GM18907 (cell line): ENCODE measurements around the gene EID1.
"Not testable (repeated sequence)": the region's sequence is repeated elsewhere in the genome, so short reads cannot be mapped to it uniquely, and the experiment has no call there.

Experiments used
- ATAC-seq: cut with Tn5 transposase; IDR thresholded peaks from one replicate; pipeline ENCODE4 v1.9.1; 2021; ENCODE audit warnings: mild to moderate bottlenecking, moderate library complexity; ENCODE audit not compliant: unreplicated experiment

Gene EID1

DNA sequence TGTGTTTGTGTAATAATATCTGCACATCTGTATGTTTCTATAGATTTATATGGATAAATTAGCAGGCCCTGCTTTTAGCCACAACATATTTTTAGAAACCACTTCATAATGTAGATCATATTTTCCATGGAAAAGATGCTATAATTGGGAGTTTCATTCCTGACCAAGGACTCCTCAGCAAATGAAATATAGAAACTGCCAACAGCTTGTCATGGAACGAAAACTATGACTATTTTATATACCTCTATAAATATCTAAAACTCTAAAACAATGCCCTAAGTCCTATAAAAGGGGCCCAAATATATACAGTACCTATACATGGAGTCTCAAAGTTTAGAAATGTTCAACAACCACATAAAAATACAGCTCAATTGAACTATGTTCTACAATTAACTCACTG is 27.9 kb downstream of the EID1 start:
- no peak for ATAC-seq

DNA sequence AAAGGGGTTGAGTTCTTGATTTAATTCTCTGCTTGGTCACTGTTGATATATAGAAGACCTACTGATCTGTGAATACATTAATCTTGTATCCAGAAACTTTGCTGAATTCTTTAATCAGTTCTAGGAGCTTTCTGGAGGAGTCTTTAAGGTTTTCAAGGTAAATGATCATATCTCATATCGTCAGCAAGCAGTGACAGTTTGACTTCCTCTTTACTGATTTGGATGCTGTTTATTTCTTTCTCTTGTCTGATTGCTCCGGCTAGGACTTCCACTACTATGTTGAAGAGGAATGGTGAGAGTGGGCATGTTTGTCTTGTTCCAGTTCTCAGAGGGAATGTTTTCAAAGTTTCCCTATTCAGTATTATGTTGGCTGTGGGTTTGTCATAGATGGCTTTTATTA is 31.4 kb downstream of the EID1 start:
- not testable (repeated sequence) for ATAC-seq

DNA sequence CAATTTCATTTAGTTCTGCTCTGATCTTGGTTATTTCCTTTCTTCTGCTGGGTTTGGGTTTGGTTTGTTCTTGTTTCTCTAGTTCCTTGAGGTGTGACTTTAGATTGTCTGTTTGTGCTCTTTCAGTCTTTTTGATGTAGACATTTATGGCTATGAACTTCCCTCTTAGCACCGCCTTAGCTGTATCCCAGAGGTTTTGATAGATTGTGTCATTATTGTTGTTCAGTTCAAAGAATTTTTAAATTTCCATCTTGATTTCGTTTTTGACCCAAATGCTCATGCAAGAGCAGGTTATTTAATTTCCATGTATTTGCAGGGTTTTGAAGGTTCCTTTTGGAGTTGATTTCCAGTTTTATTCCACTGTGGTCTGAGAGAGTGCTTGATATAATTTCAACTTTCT is 32.6 kb downstream of the EID1 start:
- not testable (repeated sequence) for ATAC-seq

DNA sequence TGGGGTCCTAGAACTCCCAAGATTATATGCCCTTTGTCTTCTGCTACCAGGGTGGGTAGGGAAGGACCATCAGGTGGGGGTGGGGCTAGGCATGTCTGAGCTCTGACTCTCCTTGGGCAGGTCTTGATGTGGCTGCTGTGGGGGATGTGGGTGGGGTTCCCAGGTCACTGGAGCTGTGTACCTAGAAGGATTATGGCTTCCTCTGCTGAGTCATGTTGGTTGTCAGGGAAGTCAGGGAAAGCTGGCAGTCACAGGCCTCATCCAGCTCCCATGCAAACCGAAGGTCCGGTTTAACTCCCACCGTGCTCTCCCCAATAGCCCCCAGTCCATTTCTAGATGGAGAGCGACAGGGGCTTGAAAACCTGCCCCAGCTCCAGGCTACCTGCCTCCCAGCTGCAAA is 35.2 kb downstream of the EID1 start:
- ATAC-seq = no peak

DNA sequence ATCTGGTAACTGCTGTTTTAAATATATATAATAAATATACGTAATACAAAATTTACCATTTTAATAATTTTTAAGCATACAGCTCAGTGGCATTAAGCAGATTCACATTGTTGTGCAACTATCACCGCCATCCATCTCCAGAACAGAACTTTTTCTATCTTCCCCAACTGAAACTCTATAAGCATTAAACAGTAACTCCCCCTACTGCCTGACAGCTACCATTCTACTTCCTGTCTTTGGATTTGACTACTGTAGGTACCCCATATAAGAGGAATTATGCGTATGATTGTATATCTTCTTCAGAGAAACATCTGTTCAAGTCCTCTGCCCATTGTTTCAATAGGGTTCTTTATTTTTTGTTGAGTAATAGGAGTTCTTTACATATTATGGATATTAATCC is 36.8 kb downstream of the EID1 start:
- no peak for ATAC-seq

DNA sequence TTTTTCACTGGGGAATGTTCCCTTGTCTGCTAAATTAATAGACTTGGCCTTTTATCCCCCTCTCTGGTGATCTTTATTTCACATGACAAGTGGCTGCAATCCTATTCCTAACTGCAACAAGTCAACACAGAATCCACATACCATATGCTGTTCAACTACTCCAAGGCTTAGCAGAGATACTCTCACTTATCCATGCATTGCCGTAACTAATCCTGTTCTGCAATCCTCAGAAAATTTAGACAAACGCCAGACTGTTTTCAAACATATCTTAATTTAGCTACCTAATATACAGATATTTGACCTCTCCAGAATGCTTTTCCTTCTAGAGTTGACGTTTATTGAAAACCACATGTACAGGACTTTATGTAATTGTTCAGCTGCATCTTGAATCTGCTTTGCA is 37.9 kb downstream of the EID1 start:
- no peak for ATAC-seq

DNA sequence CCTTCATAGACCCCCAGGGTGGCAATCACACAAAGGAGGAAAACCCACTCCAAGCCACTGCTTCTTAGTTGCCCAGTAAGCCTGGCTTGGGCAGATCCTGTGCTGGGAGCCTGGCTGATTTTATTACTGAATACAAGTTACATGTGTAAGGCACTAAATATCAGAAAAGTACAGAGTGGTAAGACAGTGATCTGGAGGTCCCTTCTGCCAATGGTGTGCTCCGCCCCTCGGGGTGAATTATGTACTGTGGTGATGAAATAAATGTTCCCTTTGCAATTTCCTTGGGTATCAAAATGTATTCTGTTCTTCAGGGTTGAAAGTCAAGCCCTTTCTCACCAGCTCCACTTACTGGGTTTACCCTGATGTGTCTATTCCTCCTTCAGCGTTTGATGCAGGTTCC is 38.8 kb downstream of the EID1 start:
- ATAC-seq = no peak

DNA sequence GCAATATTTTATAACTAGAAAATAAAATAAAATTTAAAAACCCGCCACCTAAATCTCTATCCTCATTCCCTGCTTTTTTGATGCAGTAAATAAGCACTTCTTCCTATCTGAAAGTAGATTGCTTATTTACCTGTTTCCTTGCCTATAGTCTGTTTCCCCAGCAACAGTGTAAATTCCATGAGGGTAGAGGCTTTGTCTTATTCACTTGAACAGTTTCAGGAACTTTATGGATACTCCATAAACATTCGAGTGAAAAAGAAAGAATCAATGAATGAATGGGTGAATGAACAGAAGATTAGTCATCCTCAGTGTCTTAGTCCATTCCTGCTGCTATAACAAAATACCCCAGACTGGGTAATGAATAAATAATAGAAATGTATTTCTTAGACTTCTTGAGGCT is 44.1 kb downstream of the EID1 start:
- ATAC-seq = no peak

DNA sequence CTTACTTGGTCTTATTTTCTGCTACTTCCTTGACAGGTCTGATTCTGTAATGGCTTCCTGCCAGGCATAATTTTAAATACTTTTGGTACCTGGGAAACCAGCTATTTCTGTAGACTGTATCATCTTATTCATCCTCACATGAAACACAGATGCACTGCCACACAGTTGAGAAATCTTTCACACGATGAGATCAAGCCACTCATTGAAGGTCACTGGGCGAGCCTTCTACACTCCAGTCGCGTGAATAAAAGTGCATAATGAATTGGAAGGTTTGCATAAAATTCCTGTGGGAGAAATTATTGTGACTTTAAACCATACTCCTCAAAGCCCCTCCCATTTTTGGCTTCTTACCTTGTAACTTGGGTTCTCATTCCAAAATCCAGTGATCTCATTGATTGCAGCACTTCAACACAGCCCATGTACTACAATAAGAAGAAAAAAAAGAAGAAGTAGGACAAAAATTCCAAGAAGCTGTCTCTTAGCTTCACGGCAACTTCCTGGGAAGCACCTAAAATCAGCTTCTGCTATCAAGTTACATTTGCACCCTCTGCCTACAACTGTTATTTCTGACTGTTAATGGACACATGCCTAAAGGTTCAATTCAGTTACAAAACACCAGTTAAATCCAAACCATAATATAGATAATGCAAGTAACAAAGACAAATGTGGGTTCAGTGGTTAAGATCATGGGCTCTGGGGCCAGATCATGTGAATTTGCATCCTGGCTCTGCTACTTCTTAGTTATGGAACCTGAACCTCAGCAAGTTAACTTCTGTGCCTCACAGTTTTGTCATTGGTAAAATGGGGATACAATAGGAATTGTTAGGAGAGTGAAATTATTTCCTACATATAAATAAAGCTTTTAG is 46.8 kb downstream of the EID1 start:
- ATAC-seq = no peak

DNA sequence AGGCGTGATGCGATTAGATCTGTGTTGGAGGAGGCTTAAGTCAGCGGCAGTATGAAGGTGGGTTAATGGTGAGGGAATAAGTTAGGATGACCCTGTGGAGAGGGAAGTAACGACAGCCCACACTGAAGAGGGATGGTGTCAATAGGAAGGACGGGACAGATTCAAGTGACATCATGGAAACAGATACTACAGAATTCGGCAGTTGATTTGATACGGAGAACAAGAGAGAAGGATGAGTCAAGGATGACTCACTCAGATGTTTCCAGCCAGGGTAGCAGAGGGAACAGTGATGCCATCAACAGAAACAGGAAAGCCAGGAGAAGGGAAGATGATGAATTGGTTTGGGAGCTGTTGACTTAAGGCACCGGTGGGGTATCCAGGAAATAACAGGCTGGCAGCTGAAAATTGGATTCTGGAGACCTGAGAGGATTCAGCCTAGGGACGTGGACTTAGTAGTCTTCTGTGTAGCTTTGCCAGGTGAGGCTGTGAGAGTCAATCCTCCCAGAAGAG is 47.8 kb downstream of the EID1 start:
- no peak for ATAC-seq

DNA sequence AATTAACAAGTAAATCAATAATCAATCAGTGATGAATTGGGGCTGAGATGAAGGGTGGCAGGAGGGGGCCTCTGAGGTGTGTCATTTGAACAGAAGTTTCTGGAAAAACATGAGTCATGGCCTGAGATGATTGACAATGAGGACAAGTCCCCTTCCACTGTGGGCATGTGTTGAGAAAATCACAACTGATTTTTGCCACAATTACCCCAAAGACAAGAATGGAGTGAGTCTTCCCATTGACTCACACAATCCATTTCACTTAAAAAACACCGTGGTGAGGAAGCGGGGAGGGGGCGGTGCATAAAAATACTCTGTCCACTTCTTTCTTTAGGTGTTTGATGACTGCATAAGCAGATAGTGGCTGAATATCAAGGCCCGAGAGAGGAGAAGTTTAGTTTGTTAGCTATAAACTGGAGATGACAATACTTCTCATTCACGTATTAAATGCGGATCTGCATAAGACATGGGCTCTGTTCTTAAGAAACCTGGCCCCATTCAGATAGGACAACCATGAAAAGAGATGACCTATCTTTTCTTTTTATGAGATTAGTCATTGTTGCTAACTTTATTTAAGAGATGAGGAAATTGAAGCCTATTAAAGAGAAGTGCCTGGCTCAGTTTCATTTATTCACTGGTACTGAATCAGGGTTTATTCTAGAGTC is 51.1 kb downstream of the EID1 start:
- no peak for ATAC-seq

DNA sequence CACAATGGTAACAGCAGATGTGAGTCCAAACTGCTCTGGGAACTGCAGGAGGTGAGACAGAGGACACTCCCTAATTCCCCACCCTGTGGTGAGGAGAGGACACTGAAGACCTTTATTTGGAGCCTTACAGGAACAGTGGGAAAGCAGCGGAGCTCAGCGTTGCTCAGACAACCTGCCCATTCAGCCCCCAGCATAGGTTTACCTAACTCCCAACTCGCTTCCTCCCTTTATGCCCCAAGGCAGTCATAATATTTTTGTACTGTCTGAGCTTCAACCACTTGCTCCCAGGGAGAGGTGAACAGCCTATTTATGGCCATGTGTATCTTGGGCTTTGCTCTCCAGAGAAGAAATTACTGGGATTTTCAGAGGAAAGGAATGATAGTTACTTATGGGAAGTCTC is 51.7 kb downstream of the EID1 start:
- no peak for ATAC-seq
